HG02970 (cell line): ENCODE results near the gene QSOX2.

ENCODE experiments used
- ATAC-seq: cut with Tn5 transposase; IDR thresholded peaks from one replicate; pipeline ENCODE4 v1.9.1; 2021; ENCODE audit warnings: mild to moderate bottlenecking, moderate library complexity, moderate number of reproducible peaks; ENCODE audit not compliant: unreplicated experiment, low FRiP score

The QSOX2 gene

DNA sequence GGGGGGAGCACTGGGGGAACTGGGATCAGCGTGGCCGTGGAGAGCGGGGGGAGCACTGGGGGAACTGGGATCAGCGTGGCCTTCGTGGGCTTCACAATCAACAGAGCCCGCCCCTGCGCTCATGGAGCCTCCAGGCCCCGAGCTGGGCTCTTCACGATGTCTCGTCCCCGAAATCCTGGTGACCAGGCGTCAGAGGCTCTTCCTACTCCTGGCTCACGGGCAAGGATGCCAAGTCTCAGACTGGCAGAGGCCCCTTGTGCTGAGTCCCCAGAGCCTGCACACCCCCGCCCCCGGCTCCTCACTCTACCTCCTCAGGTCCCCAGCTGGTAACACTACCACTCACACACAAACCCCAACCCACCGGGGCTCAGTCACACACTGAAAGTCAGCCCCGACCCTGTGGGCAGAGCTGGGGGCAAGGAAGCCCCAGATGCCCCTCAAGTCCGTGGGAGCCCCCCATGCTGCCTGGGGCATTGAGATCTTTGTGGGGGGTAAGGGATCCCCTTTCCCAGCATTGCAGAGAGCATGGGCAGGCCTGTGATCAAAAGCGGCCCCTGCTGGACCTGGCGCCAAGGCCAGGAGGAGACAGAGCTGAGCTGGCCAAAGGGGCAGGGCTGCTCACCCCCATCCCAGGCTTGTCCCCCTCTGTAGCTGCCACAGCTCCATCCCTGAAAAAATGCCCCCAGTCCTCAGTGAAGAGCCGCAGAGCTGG is 67.4 kb downstream of the QSOX2 start:
- no peak for ATAC-seq

DNA sequence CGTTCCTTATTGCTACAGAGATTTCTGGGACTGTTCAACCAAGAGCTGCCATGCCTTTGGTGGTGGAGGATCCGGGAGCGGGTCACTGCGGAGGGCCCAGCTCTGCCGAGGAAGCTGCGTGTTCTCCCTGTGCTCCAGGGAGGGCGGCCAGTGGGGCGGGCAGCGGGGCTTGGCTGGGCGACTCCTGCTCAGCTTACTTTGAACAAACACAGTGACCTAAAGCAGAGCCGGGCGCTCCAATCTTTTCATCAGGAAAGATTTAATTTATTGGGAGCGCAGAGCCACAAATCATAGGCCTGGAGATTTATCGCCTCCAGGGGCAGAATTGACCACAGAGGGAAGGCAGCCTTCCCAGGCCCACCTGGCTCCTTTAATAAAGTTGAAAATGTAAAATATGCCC is 68.4 kb downstream of the QSOX2 start:
- ATAC-seq, result no peak

DNA sequence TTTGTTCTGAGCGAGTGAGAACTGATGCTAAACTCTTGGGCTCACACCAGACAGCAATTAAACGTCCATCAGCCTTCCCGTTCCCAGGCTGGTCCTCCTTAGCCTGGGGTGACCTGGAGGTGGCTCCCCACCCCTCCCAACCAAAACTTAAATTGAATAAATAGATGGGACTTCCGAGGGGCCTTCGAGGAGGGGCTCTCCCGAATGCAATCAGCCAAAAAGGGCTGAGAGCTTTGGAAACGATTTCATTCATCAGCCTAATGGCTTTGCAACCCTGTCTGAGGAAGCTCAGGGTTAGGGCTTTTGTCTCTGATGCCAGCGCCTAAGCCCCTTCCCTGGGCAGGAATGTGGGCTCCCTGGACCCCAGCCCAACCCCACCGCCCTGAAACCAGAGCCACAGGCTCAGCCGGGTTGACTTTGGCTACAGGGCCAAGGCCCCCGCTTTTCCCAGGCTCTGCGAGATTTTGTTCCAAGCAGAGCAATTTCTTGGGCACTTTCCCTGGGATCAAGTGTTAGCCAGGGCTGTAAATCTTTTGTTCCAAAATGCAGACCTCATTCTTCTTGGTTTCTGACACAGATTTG is 69.9 kb downstream of the QSOX2 start:
- no peak for ATAC-seq

DNA sequence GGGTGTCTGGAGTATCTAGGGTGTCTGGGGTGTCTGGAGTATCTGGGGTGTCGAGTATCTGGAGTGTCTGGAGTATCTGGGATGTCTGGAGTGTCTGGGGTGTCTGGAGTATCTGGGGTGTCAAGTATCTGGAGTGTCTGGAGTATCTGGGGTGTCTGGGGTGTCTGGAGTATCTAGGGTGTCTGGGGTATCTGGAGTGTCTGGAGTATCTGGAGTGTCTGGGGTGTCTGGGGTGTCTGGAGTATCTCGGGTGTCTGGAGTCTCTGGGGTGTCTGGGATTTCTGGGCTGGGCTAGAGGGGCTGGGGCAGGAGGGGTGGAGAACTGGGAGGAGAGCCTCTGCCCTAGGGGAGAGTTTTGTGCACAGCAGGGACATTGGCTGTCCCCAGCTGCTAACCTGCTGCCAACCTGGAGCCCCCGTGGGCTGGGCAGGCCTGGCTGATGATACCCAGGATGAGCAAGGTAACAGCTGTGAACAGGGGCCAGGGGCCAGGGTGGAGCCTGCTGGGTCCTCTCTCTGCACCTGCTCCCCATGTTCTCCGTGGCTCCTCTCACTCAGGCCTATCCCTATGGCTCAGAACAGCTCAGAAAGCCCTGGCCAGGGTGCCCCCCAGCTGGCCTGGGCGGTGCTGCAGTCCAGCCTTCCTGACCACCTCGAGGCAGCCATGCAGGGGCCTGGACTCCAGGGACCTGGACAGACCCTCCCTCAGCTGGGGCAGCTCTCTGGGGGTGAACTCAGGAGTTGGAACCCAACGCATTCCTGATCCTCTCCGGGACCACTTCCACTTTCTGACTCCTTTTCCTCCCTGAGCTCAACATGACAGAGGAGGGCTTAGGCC is 70.6 kb downstream of the QSOX2 start:
- no peak for ATAC-seq

DNA sequence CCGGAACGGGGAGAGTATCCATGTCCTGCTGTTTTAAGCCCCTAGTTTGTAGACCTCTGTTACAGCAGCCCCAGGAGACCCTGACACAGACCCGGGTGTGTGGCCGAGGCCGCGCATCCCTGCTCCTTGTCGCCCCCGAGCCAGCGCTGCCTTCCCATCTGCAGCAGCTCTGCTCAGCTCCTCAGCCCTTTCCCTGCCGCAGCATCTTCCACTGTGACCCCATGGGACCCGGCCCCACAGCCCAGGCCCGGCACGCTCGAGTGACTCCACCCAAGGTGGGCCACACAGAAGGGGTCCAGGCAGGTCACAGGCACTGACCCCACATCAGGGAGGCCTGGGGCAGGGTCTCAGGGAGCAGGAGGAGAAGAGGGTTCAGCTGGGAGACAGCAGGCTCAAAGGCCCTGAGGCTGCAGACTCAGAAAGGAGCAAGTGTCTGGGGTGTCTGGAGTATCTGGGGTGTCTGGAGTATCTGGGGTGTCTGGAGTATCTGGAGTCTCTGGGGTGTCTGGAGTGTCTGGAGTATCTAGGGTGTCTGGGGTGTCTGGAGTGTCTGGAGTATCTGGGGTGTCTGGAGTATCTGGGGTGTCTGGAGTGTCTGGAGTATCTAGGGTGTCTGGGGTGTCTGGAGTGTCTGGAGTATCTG is 71.8 kb downstream of the QSOX2 start:
- ATAC-seq, result no peak

DNA sequence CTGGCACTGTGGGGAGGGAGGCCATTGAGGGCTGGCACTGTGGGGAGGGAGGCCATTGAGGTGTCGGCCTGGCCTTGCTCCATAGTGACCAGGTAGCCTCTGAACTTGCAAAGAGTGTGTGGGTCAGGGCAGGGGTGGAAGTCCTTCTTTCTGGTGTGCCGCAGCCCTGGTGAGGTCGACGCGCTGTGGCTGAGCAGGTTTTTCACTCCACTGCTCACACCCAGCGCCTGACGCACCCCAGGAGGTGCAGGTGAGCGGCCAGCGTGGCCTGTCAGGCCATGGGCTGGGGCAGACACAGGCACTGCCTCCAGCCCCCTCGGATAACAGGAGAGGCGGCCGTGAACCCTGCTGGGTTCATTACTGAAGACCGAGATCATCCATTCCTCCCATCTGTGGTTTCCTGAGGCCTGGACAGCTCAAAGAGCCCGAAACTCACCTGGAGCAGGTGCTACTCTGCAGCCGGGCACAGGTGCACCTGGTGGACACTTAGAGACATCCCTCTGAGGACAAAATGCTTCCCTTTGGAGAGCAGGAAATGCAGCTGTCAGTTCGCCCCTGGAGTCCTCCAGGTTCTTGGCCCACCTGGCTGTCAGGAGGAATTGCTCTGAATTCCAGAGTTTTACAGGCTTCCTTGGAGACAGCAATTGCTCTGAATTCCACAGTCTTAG is 73.1 kb downstream of the QSOX2 start:
- no peak for ATAC-seq

DNA sequence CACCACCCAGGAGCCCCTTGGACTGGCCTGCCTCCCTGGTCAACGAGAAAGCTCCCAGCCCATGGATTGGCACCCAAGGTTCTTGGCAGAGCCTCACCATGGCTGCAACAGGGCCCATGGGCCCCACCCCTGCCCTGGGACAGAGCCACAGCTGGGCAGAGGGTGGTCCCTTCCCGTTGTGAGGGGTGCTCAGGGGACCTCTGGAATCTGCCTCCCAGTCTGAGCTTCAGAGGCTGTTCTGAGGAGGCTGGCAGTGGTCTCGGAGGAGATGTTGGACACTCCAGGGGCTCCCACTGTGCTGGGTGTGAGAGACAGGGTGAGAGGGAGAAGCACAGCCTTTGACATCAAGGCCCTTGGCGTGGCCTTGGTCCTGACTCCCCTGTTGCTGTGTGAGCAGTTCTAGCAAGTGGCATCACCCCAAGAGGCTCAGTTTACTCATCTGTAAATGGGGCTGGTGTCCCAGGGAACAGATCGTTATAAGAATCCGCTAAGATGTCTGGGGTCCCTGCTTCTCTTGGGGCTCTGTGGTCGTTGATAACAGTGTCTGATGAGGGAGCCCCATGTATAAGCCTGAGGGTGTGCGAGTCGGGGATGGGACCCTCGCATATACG is 73.7 kb downstream of the QSOX2 start:
- no peak for ATAC-seq

DNA sequence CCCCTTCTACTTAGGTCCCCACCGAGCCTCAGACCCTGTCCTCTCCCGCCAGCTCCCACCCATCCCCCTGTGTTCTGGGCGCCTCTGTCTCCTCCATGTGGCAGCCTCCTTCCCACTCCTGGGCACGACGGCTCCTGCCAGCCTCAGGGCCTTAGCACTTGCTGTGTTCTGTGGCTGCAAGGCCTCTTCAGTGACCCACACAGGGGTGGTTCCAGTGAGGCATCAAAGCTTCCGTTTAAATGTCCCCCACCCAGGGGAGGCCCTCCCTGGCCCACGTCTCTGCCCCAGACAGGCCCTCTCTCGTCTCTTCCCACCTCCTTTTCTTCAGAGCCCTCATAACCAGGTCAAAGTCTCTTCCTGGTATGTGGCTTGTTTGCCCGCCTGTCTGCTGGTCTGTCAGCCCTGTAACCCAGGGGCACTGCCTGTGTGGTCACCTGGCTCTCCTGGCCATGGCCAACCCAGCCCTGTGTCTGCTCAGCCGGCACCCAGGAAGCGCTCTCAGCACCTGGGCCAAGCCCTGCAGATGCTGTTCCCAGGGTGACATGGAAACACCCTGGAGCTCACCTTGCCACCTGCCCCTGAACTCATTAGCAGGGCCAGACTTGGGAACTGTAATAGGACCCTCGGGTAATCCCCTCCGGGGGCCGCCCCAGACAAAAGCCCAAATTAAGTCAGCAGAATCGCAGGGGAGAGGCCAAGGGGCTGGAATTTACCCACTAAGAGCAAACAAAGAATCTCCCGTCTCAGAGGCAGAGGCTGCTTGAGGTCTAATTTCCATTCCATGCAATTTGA is 74.4 kb downstream of the QSOX2 start:
- ATAC-seq, result no peak

DNA sequence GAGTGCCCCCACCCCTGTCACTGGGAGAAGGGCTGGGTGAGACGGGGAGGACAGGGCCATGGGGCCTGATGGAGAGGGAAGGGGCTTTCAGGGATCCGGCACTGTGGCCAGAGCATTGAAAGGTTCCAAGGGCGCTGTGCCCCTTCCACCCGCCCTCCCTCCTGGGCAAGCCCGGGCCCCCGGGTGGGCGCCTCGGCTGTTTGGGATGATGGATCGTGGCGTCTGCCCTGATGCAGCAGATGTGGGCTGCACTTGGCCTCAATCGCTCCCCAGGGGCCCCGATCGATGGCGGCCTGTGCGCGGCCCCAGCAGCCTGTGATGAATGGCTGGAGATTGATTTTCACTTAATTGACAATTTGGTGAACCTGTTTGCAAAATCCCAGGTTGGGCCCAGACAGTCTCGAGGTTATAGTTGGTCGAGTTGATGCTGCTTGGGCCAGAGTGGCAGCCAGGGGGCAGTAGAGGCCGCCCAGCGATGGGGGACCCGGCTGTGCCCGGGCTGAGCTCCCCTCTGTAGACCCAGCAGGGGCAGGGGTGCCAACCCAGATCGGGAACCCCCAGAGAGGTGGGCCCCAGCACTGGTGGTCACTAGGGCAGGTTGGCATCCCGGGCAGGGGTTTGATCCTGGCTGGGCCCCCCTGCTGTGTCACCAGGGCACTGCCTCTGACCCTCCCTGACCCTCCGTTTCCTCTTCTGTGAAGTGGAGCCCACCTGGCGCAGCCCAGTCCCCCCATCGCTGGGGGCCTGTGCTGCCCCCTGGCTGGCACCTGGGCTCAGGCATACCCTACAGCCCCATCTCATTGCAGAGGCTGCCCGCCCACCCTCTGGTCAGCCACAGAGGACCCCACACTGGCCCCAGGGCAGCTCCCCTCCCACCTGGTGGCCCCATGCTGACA is 75.4 kb downstream of the QSOX2 start:
- ATAC-seq, result no peak

DNA sequence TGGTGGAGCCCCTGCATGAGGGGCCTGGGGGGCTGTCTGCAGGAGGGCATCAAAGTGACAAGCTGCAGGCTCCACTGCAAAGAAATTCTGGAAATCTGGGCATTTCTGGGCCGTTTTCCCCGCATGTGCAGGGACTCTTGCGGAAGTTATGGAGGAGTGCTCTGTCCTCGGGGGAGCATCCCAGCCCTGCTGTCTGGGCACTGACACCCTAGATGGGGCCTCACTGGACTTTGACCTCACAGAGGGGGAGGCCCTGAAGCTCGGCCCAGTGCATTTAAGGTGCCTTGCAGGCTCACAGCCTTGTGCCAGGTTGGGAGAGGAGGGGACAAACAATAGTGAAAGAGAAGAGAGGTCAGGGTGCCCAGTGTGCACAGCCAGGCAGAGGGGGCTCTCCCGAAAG is 76.1 kb downstream of the QSOX2 start:
- ATAC-seq, result no peak

DNA sequence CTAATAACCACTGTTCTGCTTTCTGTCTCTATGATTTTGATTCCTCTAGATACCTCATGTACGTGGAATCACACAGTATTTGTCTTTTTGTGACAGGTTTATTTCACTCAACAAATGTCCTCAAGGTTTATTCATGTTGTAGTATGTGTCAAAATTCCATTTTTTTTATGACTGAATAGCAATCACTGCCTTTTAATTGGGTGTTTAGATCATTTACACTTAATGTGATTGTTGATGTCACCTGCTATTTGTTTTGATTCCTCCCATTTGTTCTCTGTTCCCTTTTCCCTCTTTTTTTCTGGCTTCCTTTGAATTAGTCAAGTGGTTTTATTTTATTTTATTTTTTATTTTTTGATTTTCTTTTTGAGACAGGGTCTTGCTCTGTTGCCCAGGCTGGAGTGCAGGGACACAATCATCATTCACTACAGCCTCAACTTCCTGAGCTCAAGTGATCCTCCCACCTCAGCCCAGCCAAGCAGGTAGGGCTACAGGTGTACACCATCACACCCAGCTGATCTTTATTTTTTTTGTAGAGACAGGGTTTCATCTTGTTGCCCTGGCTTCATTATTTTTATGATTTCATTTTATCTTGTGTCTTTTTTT is 82.3 kb downstream of the QSOX2 start:
- no peak for ATAC-seq

DNA sequence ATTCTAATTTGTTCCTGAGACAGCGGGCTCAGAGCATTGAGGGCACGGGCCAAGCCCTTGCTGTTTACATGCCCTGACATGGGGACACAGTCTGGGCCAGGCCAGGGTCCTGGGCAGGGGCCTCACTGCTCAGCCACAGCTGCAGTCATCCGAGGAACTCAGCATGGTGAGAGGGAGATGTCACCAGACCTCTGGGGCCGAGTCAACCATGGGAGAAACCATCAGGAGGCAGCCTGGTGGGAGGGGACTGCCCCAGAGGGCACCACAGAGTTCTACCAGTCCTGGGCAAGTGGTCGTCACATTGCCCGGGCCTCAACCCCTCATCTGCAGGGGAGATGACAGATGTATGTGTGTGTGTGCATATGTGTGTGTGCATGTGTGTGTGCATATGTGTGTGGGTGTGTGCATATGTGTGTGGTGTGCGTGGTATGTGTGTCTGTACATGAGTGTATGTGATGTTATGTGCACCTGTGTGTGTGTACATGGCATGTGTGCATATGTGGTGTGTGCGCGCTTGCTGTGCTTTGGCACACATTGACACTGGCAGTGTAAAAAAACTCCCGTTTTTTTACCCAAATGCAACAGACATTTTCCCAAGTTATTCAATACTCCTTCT is 84.5 kb downstream of the QSOX2 start:
- no peak for ATAC-seq

DNA sequence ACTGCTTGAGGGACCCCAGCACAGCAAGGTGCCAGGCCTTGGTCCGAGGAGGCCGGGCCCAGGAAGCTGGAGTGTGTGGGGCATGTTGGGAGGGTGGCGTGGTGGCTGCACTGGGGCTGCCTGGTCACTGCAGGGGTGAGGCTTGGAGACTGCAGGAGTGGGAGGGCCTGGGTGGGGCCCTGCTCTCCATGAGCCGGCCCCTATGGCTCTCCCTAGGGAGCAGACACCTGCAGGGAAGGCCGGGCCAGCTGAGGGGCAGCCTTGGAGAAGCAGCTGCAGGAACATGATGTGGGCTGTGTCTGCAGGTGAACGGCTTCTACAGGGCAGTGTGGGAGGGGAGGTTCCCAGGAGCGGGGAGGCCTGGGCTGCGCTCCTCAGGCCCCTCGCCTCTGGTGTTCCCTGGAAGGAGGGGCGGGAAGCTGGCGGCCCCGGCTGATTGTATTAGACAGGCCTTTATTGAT is 85.2 kb downstream of the QSOX2 start:
- no peak for ATAC-seq

DNA sequence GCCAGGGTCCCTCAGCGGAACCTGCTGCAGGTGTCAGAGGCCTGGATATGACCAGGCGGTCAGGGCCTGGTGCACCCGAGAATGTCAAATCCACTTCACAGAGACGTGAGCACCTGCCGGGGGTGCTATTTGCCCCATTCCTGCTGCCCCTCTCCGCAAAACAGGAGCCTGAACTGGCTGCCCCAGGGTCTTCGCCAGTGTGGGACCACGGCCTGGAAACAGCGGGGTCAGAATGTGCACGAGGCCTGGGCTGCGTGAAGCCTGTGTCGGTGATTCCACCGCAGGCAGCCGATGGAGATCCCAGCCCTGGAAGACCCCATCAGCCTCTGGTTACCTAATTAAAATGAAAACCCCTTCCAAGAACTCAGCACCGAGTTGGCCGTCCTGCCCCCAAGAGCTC is 85.8 kb downstream of the QSOX2 start:
- ATAC-seq, result no peak

DNA sequence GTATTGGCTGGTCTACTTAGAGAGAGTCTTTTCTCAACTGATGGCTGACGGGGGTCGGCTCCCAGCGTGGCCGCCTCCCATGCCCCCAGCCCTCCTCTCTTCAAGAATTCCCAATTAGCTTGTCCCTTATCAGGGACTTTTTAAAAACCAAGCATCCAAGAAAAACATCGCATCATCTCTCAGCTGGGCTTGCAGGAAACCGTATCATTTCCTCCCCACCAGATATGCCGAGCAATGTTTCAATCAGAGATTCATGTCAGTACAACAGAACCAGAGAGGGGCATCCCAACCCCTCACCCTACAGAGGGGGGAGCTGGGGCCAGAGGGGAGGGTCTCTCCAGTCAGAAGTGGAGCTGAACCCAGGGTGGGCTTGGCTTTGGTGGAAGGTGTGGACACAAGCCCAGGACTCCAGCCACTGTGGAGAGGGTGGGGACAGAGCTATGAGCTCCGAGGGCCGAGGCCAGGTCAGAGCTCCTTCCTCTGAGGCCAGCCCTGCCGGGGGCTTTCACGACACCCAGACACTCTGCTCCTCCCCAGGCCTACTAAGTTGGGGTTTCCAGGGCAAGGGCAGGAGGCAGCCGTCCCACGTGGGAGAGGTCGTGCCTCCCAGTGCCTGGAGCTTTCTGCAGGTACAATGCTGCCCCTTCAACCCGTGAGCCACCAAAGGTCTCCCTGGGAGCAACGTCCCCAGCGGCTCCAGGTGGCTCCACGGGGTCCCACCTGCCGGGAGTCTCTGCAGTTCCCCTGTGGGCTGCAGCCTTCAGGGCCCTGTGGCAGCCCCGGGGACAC is 87.9 kb downstream of the QSOX2 start:
- ATAC-seq, result no peak
